DOHH2 (cell line): ENCODE results near the gene DOK6.
"Not testable (repeated sequence)": the region's sequence is repeated elsewhere in the genome, so short reads cannot be mapped to it uniquely, and the experiment has no call there.

ENCODE experiments used
- H3F3A ChIP-seq: fragments of 200-600 bp; sonication (generic), shearing (Covaris generic); 2 replicates; pipeline ENCODE4 v1.6.0; 2016; ENCODE audit warnings: antibody characterized with exemption, mild to moderate bottlenecking; ENCODE audit not compliant: control insufficient read depth, insufficient read depth
- H3K27ac ChIP-seq: fragments of 200-600 bp; sonication (generic); 2 replicates; pipeline ENCODE4 v1.5.1; 2014; ENCODE audit warnings: low read depth, mild to moderate bottlenecking, low read length, moderate library complexity
- H3K27me3 ChIP-seq: fragments of 200-600 bp; sonication (generic); 2 replicates; pipeline ENCODE4 v1.6.1; 2014; ENCODE audit warnings: mild to moderate bottlenecking, low read length, mixed read lengths; ENCODE audit not compliant: control insufficient read depth
- H3K36me3 ChIP-seq: fragments of 200-600 bp; sonication (generic); 2 replicates; pipeline ENCODE4 v1.6.1; 2014; ENCODE audit warnings: mild to moderate bottlenecking, low read length, moderate library complexity, mixed read lengths; ENCODE audit not compliant: control insufficient read depth
- H3K4me1 ChIP-seq: fragments of 200-600 bp; sonication (generic); 2 replicates; pipeline ENCODE4 v1.6.1; 2014; ENCODE audit warnings: mild to moderate bottlenecking, low read length, mixed read lengths; ENCODE audit not compliant: control insufficient read depth
- H3K4me2 ChIP-seq: fragments of 200-600 bp; sonication (generic); 2 replicates; pipeline ENCODE4 v1.6.0; 2014; ENCODE audit warnings: mild to moderate bottlenecking, low read length, moderate library complexity
- H3K4me3 ChIP-seq: fragments of 200-600 bp; sonication (generic); 2 replicates; pipeline ENCODE4 v1.5.1; 2014; ENCODE audit warnings: mild to moderate bottlenecking, low read length, mixed read lengths
- H3K79me2 ChIP-seq: fragments of 200-600 bp; sonication (generic); 2 replicates; pipeline ENCODE4 v1.6.1; 2014; ENCODE audit warnings: mild to moderate bottlenecking, low read length, mixed read lengths; ENCODE audit not compliant: control insufficient read depth
- H3K9me2 ChIP-seq: fragments of 200-600 bp; sonication (generic); replicated peaks from 2 replicates; pipeline ENCODE4 v1.6.1; 2014; ENCODE audit warnings: mild to moderate bottlenecking, low read length, mixed read lengths; ENCODE audit not compliant: control insufficient read depth
- H3K9me3 ChIP-seq: fragments of 200-600 bp; sonication (generic); 2 replicates; pipeline ENCODE4 v1.6.1; 2014; ENCODE audit warnings: antibody characterized with exemption, low read length, mixed read lengths; ENCODE audit not compliant: control insufficient read depth, insufficient read depth
- H4K20me1 ChIP-seq: fragments of 200-600 bp; sonication (generic); 2 replicates; pipeline ENCODE4 v1.6.0; 2014; ENCODE audit warnings: low read depth, mild to moderate bottlenecking, antibody characterized with exemption, low read length, moderate library complexity; ENCODE audit not compliant: control insufficient read depth, insufficient read depth
- EZH2phosphoT487 ChIP-seq: fragments of 200-600 bp; sonication (generic); IDR thresholded peaks from 2 replicates; pipeline ENCODE4 v1.6.1; 2017; ENCODE audit warnings: borderline replicate concordance, mild to moderate bottlenecking, antibody characterized with exemption, low read length, moderate library complexity, mixed read lengths
- TF ChIP-seq, protein P1 (sequence below): fragments of 200-600 bp; sonication (generic); IDR thresholded peaks from one replicate; pipeline ENCODE4 v1.5.1; 2014; ENCODE audit warnings: antibody characterized with exemption, mild to moderate bottlenecking, low read depth, low read length; ENCODE audit not compliant: poor library complexity, severe bottlenecking

Gene DOK6

DNA sequence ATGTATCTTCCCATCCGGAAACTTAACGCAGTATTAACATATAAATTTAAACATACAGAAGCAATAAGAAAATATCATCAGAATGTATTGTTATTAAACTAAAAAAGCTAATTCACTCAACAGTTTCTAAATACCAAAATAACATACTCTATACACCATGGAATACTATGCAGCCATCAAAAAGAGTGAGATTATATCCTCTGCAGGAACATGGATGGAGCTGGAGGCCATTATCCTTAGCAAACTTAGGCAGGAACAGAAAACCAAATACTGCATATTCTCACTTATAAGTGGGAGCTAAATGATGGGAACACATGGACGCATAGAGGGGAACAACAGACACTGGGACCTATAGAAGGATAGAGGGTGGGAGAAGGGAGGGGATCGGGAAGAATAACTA lies 419.9 kb downstream of the DOK6 start:
- no peaks in the 10 kb centered on the region for H3K79me2 ChIP-seq
- no peaks in the 10 kb centered on the region for H3F3A ChIP-seq
- no peaks in the 10 kb centered on the region for H4K20me1 ChIP-seq
- no peaks in the 10 kb centered on the region for H3K36me3 ChIP-seq
- H3K27me3 ChIP-seq, result no peaks in the 10 kb centered on the region
- TF ChIP-seq, protein P1, sequence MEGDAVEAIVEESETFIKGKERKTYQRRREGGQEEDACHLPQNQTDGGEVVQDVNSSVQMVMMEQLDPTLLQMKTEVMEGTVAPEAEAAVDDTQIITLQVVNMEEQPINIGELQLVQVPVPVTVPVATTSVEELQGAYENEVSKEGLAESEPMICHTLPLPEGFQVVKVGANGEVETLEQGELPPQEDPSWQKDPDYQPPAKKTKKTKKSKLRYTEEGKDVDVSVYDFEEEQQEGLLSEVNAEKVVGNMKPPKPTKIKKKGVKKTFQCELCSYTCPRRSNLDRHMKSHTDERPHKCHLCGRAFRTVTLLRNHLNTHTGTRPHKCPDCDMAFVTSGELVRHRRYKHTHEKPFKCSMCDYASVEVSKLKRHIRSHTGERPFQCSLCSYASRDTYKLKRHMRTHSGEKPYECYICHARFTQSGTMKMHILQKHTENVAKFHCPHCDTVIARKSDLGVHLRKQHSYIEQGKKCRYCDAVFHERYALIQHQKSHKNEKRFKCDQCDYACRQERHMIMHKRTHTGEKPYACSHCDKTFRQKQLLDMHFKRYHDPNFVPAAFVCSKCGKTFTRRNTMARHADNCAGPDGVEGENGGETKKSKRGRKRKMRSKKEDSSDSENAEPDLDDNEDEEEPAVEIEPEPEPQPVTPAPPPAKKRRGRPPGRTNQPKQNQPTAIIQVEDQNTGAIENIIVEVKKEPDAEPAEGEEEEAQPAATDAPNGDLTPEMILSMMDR, result no peak
- TF ChIP-seq EZH2phosphoT487, result no peak
- no peaks in the 10 kb centered on the region for H3K9me3 ChIP-seq
- H3K27ac ChIP-seq, result no peak overlapping the region
- H3K9me2 ChIP-seq, result no peaks in the 10 kb centered on the region
- no peaks in the 10 kb centered on the region for H3K4me1 ChIP-seq
- no peak overlapping the region for H3K4me2 ChIP-seq
- no peak overlapping the region for H3K4me3 ChIP-seq

DNA sequence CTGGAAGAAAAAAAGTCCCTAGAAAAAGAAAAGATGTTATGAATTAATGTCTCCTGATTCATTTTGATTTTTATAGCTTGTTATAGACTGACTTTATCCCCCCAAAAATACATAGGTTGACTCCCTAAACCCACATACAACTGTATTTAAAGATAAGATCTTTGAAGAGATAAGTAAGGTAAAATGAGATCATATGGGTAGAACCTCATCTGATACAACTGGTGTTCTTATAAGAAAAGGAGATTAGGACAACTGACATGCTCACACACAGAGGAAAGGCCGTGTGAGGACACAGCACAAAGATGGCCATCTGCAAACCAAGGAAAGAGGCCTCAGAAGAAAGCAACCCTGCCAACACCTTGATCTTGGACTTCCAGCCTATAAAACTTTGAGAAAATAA lies 429.5 kb downstream of the DOK6 start:
- H3K36me3 ChIP-seq, result no peaks in the 10 kb centered on the region
- peaks cover 2% of the 10 kb centered on the region; the same call in 1 of the 2 replicates for H3K9me2 ChIP-seq
- H3K27me3 ChIP-seq, result no peaks in the 10 kb centered on the region
- no peaks in the 10 kb centered on the region for H3K79me2 ChIP-seq
- no peaks in the 10 kb centered on the region for H4K20me1 ChIP-seq
- H3K27ac ChIP-seq, result no peak overlapping the region
- H3K4me3 ChIP-seq, result no peak overlapping the region
- no peaks in the 10 kb centered on the region for H3K4me1 ChIP-seq
- no peak for TF ChIP-seq EZH2phosphoT487
- TF ChIP-seq, protein P1, result no peak
- H3K9me3 ChIP-seq, result no peaks in the 10 kb centered on the region
- H3F3A ChIP-seq, result no peaks in the 10 kb centered on the region
- H3K4me2 ChIP-seq, result no peak overlapping the region

DNA sequence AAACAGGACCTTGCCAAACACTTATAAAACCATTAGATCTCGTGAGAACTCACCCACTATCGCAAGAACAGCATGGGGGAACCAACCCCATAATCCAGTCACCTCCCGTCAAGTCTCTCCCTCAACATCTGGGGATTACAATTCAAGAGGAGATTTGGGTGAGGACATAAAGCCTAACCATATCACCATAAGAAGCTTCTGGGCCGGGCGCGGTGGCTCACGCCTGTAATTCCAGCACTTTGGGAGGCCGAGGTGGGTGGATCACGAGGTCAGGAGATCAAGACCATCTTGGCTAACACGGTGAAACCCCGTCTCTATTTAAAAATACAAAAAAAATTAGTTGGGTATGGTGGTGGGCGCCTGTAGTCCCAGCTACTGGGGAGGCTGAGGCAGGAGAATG lies 434.3 kb downstream of the DOK6 start:
- H3K36me3 ChIP-seq, H4K20me1 ChIP-seq, H3K4me3 ChIP-seq, H3K4me2 ChIP-seq, H3K79me2 ChIP-seq, H3K9me3 ChIP-seq, H3F3A ChIP-seq, H3K27me3 ChIP-seq, H3K27ac ChIP-seq, H3K9me2 ChIP-seq, H3K4me1 ChIP-seq: not testable (repeated sequence)

DNA sequence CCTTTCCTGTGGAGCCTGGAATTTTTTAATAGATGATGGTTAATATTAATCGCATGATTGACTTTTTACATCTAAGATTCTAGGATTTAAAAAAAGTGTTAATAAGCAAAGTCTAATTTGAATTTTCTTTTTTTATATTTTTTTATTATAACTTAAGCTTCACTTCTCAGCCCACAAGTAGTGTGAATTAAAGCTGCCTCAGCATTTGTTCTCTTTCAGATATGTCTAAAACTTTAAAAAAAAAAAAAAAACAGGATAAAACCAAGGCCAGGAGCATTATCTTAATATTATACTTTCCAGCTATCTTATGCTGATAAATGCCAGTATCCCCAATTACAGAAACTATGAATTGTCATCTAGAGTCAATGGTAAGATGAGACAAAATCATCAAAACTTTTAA lies 437.3 kb downstream of the DOK6 start:
- no peaks in the 10 kb centered on the region for H3K27me3 ChIP-seq
- H3K4me1 ChIP-seq, result no peaks in the 10 kb centered on the region
- H4K20me1 ChIP-seq, result no peaks in the 10 kb centered on the region
- no peaks in the 10 kb centered on the region for H3K9me3 ChIP-seq
- no peaks in the 10 kb centered on the region for H3K79me2 ChIP-seq
- peak overlapping the region; percentile 34; the same call in 1 of the 2 replicates for H3K4me3 ChIP-seq
- no peaks in the 10 kb centered on the region for H3K9me2 ChIP-seq
- H3K36me3 ChIP-seq, result no peaks in the 10 kb centered on the region
- peak overlapping the region; percentile 40; the same call in 1 of the 2 replicates for H3K4me2 ChIP-seq
- H3F3A ChIP-seq, result no peaks in the 10 kb centered on the region
- TF ChIP-seq EZH2phosphoT487, result no peak
- TF ChIP-seq, protein P1, result no peak
- H3K27ac ChIP-seq, result no peak overlapping the region
